ENCODE data around the gene EXOC2. TPM values are rescaled to one million over a fixed set of nuclear protein-coding genes. Genes with fewer than 3 reads are reported as not detected.

The EXOC2 gene
- polyA plus RNA-seq, 1 donor (not counting 4 experiments of a cell fraction or from before 2014, with no cell fraction given): 28.4 TPM

GRCh38 chr6:436308-437036 is 256.5 kb downstream of the EXOC2 start:
- Histone ChIP-seq H3K36me3 (ENCODE audit: control insufficient read depth in 2 of 2, extremely low read depth in 1 of 2, insufficient read depth in 2 of 2, low read length in 2 of 2) (no peaks in the 10 kb centered on the region), H3K9me1 (ENCODE audit: control insufficient read depth, extremely low read depth, insufficient read depth, low read length) (no peaks in the 10 kb centered on the region), H3K27ac (ENCODE audit: control insufficient read depth, insufficient read depth, low read length) (no peak overlapping the region), H3K4me2 (ENCODE audit: control insufficient read depth, extremely low read depth, insufficient read depth, low read depth, low read length) (no peak overlapping the region), H2AFZ (ENCODE audit: control insufficient read depth, low read length) (no peak overlapping the region), H3K9me3 (ENCODE audit: control insufficient read depth, low read depth, low read length) (no peaks in the 10 kb centered on the region), H3K4me3 (ENCODE audit: control insufficient read depth in 2 of 3, extremely low read depth in 1 of 3, insufficient read depth in 2 of 3, low read depth in 1 of 3, low read length in 3 of 3) (no peak overlapping the region), H3K79me2 (ENCODE audit: control insufficient read depth, insufficient read depth, low read length) (no peaks in the 10 kb centered on the region), H3K4me1 (ENCODE audit: control insufficient read depth, extremely low read depth, insufficient read depth, low read length) (no peaks in the 10 kb centered on the region), H4K20me1 (ENCODE audit: control insufficient read depth, extremely low read depth, insufficient read depth, low read length) (no peaks in the 10 kb centered on the region), H3K9ac (ENCODE audit: control insufficient read depth, extremely low read depth, insufficient read depth, low read length) (no peak overlapping the region), H3K27me3 (ENCODE audit: control insufficient read depth, extremely low read depth, insufficient read depth, low read length) (peaks cover 8% of the 10 kb centered on the region)
- dilution Hi-C loops (cut with MboI; ENCODE audit: extremely low pct_ligation_motif_present, low sequenced_read_pairs): no loop called here
- no peak for DNase-seq (ENCODE audit: low read depth, low spot score)
- FAIRE-seq: no peak
- TF ChIP-seq, protein P1, sequence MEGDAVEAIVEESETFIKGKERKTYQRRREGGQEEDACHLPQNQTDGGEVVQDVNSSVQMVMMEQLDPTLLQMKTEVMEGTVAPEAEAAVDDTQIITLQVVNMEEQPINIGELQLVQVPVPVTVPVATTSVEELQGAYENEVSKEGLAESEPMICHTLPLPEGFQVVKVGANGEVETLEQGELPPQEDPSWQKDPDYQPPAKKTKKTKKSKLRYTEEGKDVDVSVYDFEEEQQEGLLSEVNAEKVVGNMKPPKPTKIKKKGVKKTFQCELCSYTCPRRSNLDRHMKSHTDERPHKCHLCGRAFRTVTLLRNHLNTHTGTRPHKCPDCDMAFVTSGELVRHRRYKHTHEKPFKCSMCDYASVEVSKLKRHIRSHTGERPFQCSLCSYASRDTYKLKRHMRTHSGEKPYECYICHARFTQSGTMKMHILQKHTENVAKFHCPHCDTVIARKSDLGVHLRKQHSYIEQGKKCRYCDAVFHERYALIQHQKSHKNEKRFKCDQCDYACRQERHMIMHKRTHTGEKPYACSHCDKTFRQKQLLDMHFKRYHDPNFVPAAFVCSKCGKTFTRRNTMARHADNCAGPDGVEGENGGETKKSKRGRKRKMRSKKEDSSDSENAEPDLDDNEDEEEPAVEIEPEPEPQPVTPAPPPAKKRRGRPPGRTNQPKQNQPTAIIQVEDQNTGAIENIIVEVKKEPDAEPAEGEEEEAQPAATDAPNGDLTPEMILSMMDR (optimal IDR thresholded peaks at IDR 0.05 in 1 of 3, IDR thresholded peaks at IDR 0.05 in 1 of 3, conservative IDR thresholded peaks at IDR 0.05 in 1 of 3; ENCODE audit: extremely low read depth in 1 of 3, insufficient read depth in 2 of 3, low read length in 3 of 3): no peak
- TF ChIP-seq EZH2 (IDR thresholded peaks at IDR 0.05; ENCODE audit: low read length): no peak

GRCh38 chr6:435441-436307 is 257.3 kb downstream of the EXOC2 start:
- Histone ChIP-seq H3K9ac (ENCODE audit: control insufficient read depth, extremely low read depth, insufficient read depth, low read length) (no peak overlapping the region), H3K27me3 (ENCODE audit: control insufficient read depth, extremely low read depth, insufficient read depth, low read length) (peaks cover 12% of the 10 kb centered on the region), H3K9me3 (ENCODE audit: control insufficient read depth, low read depth, low read length) (no peaks in the 10 kb centered on the region), H4K20me1 (ENCODE audit: control insufficient read depth, extremely low read depth, insufficient read depth, low read length) (no peaks in the 10 kb centered on the region), H3K27ac (ENCODE audit: control insufficient read depth, insufficient read depth, low read length) (no peak overlapping the region), H3K9me1 (ENCODE audit: control insufficient read depth, extremely low read depth, insufficient read depth, low read length) (no peaks in the 10 kb centered on the region), H3K79me2 (ENCODE audit: control insufficient read depth, insufficient read depth, low read length) (no peaks in the 10 kb centered on the region), H3K4me3 (ENCODE audit: control insufficient read depth in 2 of 3, extremely low read depth in 1 of 3, insufficient read depth in 2 of 3, low read depth in 1 of 3, low read length in 3 of 3) (no peak overlapping the region), H2AFZ (ENCODE audit: control insufficient read depth, low read length) (no peak overlapping the region), H3K4me1 (ENCODE audit: control insufficient read depth, extremely low read depth, insufficient read depth, low read length) (no peaks in the 10 kb centered on the region), H3K4me2 (ENCODE audit: control insufficient read depth, extremely low read depth, insufficient read depth, low read depth, low read length) (no peak overlapping the region), H3K36me3 (ENCODE audit: control insufficient read depth in 2 of 2, extremely low read depth in 1 of 2, insufficient read depth in 2 of 2, low read length in 2 of 2) (no peaks in the 10 kb centered on the region)
- dilution Hi-C loops (cut with MboI; ENCODE audit: extremely low pct_ligation_motif_present, low sequenced_read_pairs): no loop called here
- FAIRE-seq (no peak), DNase-seq (ENCODE audit: low read depth, low spot score) (no peak)
- no peak for TF ChIP-seq EZH2 (IDR thresholded peaks at IDR 0.05; ENCODE audit: low read length)
- TF ChIP-seq, protein P1 (optimal IDR thresholded peaks at IDR 0.05 in 1 of 3, IDR thresholded peaks at IDR 0.05 in 1 of 3, conservative IDR thresholded peaks at IDR 0.05 in 1 of 3; ENCODE audit: extremely low read depth in 1 of 3, insufficient read depth in 2 of 3, low read length in 3 of 3): no peak

Other genes with a start within 250 kb of the EXOC2 start
- 0.05 to 0.13 TPM (median 0.12 TPM) in 3 replicates for gene HUS1B, start 36.0 kb downstream of the EXOC2 start, polyA plus RNA-seq

Measured in keratinocyte (primary cell).